HepG2 (cell line): ENCODE results near the gene NFE2L2. TPM values are rescaled to one million over a fixed set of nuclear protein-coding genes. Genes with fewer than 3 reads are reported as not detected.
A peak's percentile ranks its signal among the peaks of the same experiment; 100 is the strongest.

Experiments
- ATAC-seq: fragments of 200-7000 bp; cut with Tn5 transposase; 3 replicates; pipeline ENCODE4 v1.9.1; 2020; ENCODE audit warnings: mild to moderate bottlenecking, moderate library complexity
- BruUV-seq: library from RNA; stranded (reverse); fragments of 400-500 nt; replicated peaks from 2 replicates; lab custom pipeline; 2021; lab: Mats Ljungman, UMichigan
- CTCF ChIA-PET: fragments of 300-600 bp; formaldehyde crosslinking; extraction: SDS; loops from one replicate; lab custom pipeline; 2021; ENCODE audit warnings: low total read pairs, inconsistent platforms, low intra/inter-chr PET ratio; lab: Yijun Ruan, JAX
- POLR2A ChIA-PET: fragments of 350-600 bp; sonication (Branson Sonifier 250); formaldehyde crosslinking; loops from one replicate; lab custom pipeline; 2020; ENCODE audit warnings: antibody characterized with exemption, inconsistent platforms; lab: Yijun Ruan, JAX
- DNase-seq: peaks from one replicate; pipeline ENCODE4 v3.0.0-alpha.2; 2015; ENCODE audit warnings: low spot score
- FAIRE-seq: peaks from 3 replicates; lab custom pipeline; 2011; peaks lifted over from hg19 to GRCh38; lab: Jason Lieb, UNC
- H2AFZ ChIP-seq: one replicate; pipeline ENCODE4 v1.6.1; 2011; ENCODE audit warnings: low read length, inconsistent platforms
- H3K27ac ChIP-seq: fragments of 300-600 bp; 3 replicates; pipeline ENCODE4 v1.8.0; 2011; ENCODE audit warnings: mixed run types, mild to moderate bottlenecking, mixed read lengths, low read length, inconsistent platforms; ENCODE audit not compliant: insufficient read depth; ENCODE audit errors: extremely low read length
- H3K27me3 ChIP-seq, 2 experiments: fragments of 200-600 bp in 1 of 2; 2 replicates in 1 of 2; 3 replicates in 1 of 2; pipeline versions ENCODE4 v1.6.0 to v1.8.0; 2011; ENCODE audit warnings: low read length in 2 of 2, mild to moderate bottlenecking in 2 of 2, moderate library complexity in 2 of 2, inconsistent platforms in 1 of 2; ENCODE audit not compliant: insufficient read depth in 2 of 2, control insufficient read depth in 1 of 2
- H3K36me3 ChIP-seq, 2 experiments: fragments of 200-600 bp in 1 of 2; replicated peaks in 1 of 2; 2 replicates in 1 of 2; 3 replicates in 1 of 2; pipeline versions ENCODE4 v1.5.1 to v1.8.0; 2011; ENCODE audit warnings: low read length in 2 of 2, inconsistent platforms in 1 of 2; ENCODE audit not compliant: insufficient read depth in 2 of 2, control insufficient read depth in 1 of 2
- H3K4me1 ChIP-seq: 2 replicates; pipeline ENCODE4 v1.5.1; 2012; ENCODE audit warnings: low read length, inconsistent platforms; ENCODE audit not compliant: insufficient read depth
- H3K4me2 ChIP-seq: 2 replicates; pipeline ENCODE4 v1.6.0; 2011; ENCODE audit warnings: low read depth, low read length, inconsistent platforms
- H3K4me3 ChIP-seq, 3 experiments: fragments of 200-600 bp in 1 of 3; sonication (generic), shearing (Covaris generic) in 1 of 3; replicated peaks in 1 of 3; 2 replicates each; pipeline ENCODE4 v1.5.1; 2011 to 2016; ENCODE audit warnings: low read length in 3 of 3, inconsistent platforms in 2 of 3, low read depth in 2 of 3, mild to moderate bottlenecking in 2 of 3, control low read depth in 1 of 3, mixed read lengths in 1 of 3; ENCODE audit not compliant: insufficient read depth in 1 of 3
- H3K79me2 ChIP-seq: one replicate; pipeline ENCODE4 v1.6.1; 2011; ENCODE audit warnings: low read length, inconsistent platforms; ENCODE audit not compliant: insufficient read depth
- H3K9ac ChIP-seq: 2 replicates; pipeline ENCODE4 v1.6.0; 2011; ENCODE audit warnings: mild to moderate bottlenecking, low read depth, low read length, inconsistent platforms; ENCODE audit not compliant: insufficient read depth
- H3K9me3 ChIP-seq: 2 replicates; pipeline ENCODE4 v1.5.1; 2012; ENCODE audit warnings: mild to moderate bottlenecking, low read length
- H4K20me1 ChIP-seq: 2 replicates; pipeline ENCODE4 v1.6.0; 2011; ENCODE audit warnings: inconsistent platforms, mild to moderate bottlenecking, low read length, moderate library complexity; ENCODE audit not compliant: insufficient read depth
- ATAD3A ChIP-seq: sonication (generic); formaldehyde crosslinking; IDR thresholded peaks from 2 replicates; pipeline ENCODE4 v1.4.0; 2020; ENCODE audit warnings: missing genetic modification reagents
- ATF7-NPFF ChIP-seq: sonication (generic); formaldehyde crosslinking; IDR thresholded peaks from 2 replicates; pipeline ENCODE4 v1.8.1; 2023; ENCODE audit warnings: mild to moderate bottlenecking, low read depth, missing genetic modification reagents, moderate library complexity
- LCORL ChIP-seq, 2 experiments: fragments of 450-650 bp in 1 of 2; sonication (generic) in 1 of 2; formaldehyde crosslinking in 1 of 2; IDR thresholded peaks; 2 replicates each; pipeline versions ENCODE4 v1.5.0 to v1.6.1; 2017 to 2020; ENCODE audit warnings: antibody characterized with exemption in 1 of 2, missing genetic modification reagents in 1 of 2
- NFKB2 ChIP-seq: sonication (generic); formaldehyde crosslinking; IDR thresholded peaks from 2 replicates; pipeline ENCODE4 v1.4.0; 2020; ENCODE audit warnings: missing genetic modification reagents, borderline replicate concordance
- RFX3 ChIP-seq: IDR thresholded peaks from 2 replicates; pipeline ENCODE4 v1.6.1; 2016; ENCODE audit warnings: missing biosample characterization, missing genetic modification reagents
- TARDBP ChIP-seq: sonication (generic); formaldehyde crosslinking; IDR thresholded peaks from 2 replicates; pipeline ENCODE4 v1.8.0; 2022; ENCODE audit warnings: mild to moderate bottlenecking, missing genetic modification reagents
- ZNF101 ChIP-seq: sonication (generic); formaldehyde crosslinking; IDR thresholded peaks from 2 replicates; pipeline ENCODE4 v1.4.0; 2020; ENCODE audit warnings: mild to moderate bottlenecking, low read depth, missing genetic modification reagents, borderline replicate concordance
- ZNF75D ChIP-seq: sonication (generic); formaldehyde crosslinking; IDR thresholded peaks from 2 replicates; pipeline ENCODE4 v1.8.1; 2023; ENCODE audit warnings: missing genetic modification reagents, mild to moderate bottlenecking, borderline replicate concordance
- ZNF761 ChIP-seq: sonication (generic); formaldehyde crosslinking; conservative IDR thresholded peaks from 2 replicates; pipeline ENCODE4 v1.4.0; 2020; ENCODE audit warnings: mild to moderate bottlenecking, missing genetic modification reagents
- ZNF83 ChIP-seq: sonication (generic); formaldehyde crosslinking; IDR thresholded peaks from 2 replicates; pipeline ENCODE4 v1.4.0; 2020; ENCODE audit warnings: missing genetic modification reagents, mild to moderate bottlenecking, borderline replicate concordance
- WGBS: methylation state at CpG from one replicate; pipeline ENCODE4 v1.1.6; 2017; ENCODE audit warnings: low lambda C conversion rate; 5-methylcytosine and 5-hydroxymethylcytosine counted together
- in situ Hi-C: cut with HindIII; loops from 2 replicates; pipeline ENCODE4 v1.10.0; 2017; ENCODE audit warnings: low pct_unique_long_range_greater_than_20kb; ENCODE audit not compliant: extremely low pct_ligation_motif_present
- intact Hi-C: fragments of 100-400 bp; cut with micrococcal nuclease; formaldehyde crosslinking; loops from one replicate; pipeline ENCODE4 v1.10.0; 2022; ENCODE audit not compliant: unreplicated experiment
- polyA plus RNA-seq, 8 experiments: library from polyadenylated mRNA; depleted of rRNA in 3 of 8; stranded (reverse) in 7 of 8; unstranded in 1 of 8; fragments of >200 nt; fragmentation: Illumina TruSeq in 4 of 8; extraction: Trizol in 4 of 8; gene quantifications; 2 replicates each; pipeline versions ENCODE4 v1.2.1 to v1.2.3, GENCODE V29; 2011 to 2016; ENCODE audit warnings: low read depth in 4 of 8, missing spikeins in 1 of 8, mixed read lengths in 1 of 8; ENCODE audit not compliant: insufficient read depth in 1 of 8
- total RNA-seq, 5 experiments: library from RNA; depleted of rRNA; stranded (reverse); fragments of >200 nt; fragmentation: Illumina TruSeq; extraction: Trizol; gene quantifications; 2 replicates each; pipeline ENCODE4 v1.2.3, GENCODE V29; 2016; ENCODE audit warnings: low read depth in 1 of 5
- TF ChIP-seq, protein P1 (sequence below): sonication (generic); formaldehyde crosslinking; IDR thresholded peaks from 2 replicates; pipeline ENCODE4 v1.4.0; 2020; ENCODE audit warnings: missing genetic modification reagents, borderline replicate concordance
- TF ChIP-seq, protein P2 (sequence below): IDR thresholded peaks from 2 replicates; pipeline ENCODE4 v1.6.1; 2018; ENCODE audit warnings: missing genetic modification reagents
- TF ChIP-seq, protein P3 (sequence below): sonication (generic); formaldehyde crosslinking; IDR thresholded peaks from 2 replicates; pipeline ENCODE4 v1.4.0; 2020; ENCODE audit warnings: missing genetic modification reagents, borderline replicate concordance
- TF ChIP-seq, protein P4 (sequence below): sonication (generic); formaldehyde crosslinking; IDR thresholded peaks from 2 replicates; pipeline ENCODE4 v1.5.0; 2020; ENCODE audit warnings: mild to moderate bottlenecking, low read depth, missing genetic modification reagents, borderline replicate concordance

NFE2L2 gene
- total and polyA plus RNA-seq, 2 of the 13 experiments (the other 11 are each of a cell fraction or from before 2014, with no cell fraction given) = 84.6 to 215 TPM

DNA sequence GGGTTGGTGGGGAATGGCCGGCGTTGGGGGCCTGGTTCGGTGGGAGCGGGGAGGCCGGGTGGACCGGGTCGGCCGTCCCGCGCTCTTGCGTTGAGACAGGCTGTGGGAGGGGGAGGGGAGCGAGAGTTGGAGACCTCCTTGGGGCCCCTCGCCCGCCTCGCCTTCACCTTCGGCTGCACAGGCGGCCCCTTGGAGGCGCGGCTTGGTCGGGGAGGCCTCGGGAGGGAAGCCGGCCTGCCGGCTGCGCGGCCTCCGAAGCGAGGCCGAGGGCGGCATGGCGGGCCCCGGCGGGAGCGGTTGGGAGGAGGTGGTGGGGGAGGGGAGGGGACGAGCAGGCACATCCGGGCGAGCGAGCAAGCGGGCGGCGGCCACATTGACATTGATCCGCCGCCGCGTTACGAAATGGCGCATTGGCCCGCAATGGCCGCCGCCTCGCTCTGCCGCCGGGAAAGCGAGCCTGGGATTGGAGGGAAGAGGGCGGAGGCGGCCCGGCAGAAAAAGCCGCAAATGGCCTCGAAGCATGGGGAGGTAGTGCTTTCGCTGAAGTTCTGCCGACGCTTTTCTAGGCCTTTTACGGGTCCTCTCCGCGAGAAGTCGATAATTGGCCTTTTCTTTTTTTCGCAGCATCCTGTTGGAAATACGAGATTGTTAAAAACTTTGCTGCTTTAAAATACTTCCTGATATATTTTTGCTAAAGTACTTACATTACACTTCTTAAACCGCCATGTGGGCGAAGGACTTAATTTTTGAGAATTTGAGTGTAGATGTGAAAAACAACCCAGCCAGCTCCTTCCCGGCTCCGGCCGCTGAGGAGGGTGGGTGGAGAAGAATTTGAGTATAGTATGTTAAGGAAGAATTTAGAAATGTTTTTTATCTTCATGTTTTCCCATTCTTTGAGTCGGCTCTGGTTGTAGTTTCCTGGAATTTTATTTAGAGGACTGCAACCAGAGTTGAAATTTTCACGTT, 51.4 kb downstream of the NFE2L2 start:
- ATAC-seq (peak; percentile 80), DNase-seq (peak; percentile 84), FAIRE-seq (no peak)
- intact Hi-C loops (loop anchor here (1.0 kb wide), 3 partner anchors 25 to 50 kb away; no protein-coding TSS in a partner anchor), in situ Hi-C loops (loop anchor here (5.0 kb wide), 2 partner anchors 46 to 49 kb away; partner anchors contain the start of gene NFE2L2)
- TSS peak; percentile 53 for BruUV-seq
- peaks cover 75% of the 10 kb centered on the region for H3K79me2 ChIP-seq
- peak overlapping the region; percentile 86 for H3K4me2 ChIP-seq
- peaks cover 48% of the 10 kb centered on the region for H4K20me1 ChIP-seq
- H2AFZ ChIP-seq = no peak overlapping the region
- peaks cover 61% of the 10 kb centered on the region for H3K4me1 ChIP-seq
- ChIA-PET POLR2A (interaction anchor here (0.7 to 1.7 kb wide), 29 partner anchors 9 to 1026 kb away, joined by 3 to 61 read pairs (median 8); partner anchors contain the start of gene NFE2L2), CTCF (no interaction called here)
- WGBS = 1% methylated on average over 35 of the region's 74 CpGs
- H3K27ac ChIP-seq = peak overlapping the region; percentile 99
- H3K9me3 ChIP-seq = no peaks in the 10 kb centered on the region
- no peaks in the 10 kb centered on the region; a peak in 1 of 5 replicates for H3K27me3 ChIP-seq
- peaks cover 12 to 29% of the 10 kb centered on the region in 2 experiments for H3K36me3 ChIP-seq
- H3K9ac ChIP-seq = peak overlapping the region; percentile 99
- peak overlapping the region; percentile 82 to 86 (median 85) for H3K4me3 ChIP-seq
- no peak for TF ChIP-seq ATAD3A (CRISPR knock-in tag)
- peak; percentile 66; the same call in 1 of the 2 replicates for TF ChIP-seq NFKB2
- TF ChIP-seq, protein P1, sequence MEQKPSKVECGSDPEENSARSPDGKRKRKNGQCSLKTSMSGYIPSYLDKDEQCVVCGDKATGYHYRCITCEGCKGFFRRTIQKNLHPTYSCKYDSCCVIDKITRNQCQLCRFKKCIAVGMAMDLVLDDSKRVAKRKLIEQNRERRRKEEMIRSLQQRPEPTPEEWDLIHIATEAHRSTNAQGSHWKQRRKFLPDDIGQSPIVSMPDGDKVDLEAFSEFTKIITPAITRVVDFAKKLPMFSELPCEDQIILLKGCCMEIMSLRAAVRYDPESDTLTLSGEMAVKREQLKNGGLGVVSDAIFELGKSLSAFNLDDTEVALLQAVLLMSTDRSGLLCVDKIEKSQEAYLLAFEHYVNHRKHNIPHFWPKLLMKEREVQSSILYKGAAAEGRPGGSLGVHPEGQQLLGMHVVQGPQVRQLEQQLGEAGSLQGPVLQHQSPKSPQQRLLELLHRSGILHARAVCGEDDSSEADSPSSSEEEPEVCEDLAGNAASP = no peak; the same call in 1 of the 2 replicates
- no peak for TF ChIP-seq ZNF761 (CRISPR knock-in tag)
- TF ChIP-seq RFX3 (CRISPR knock-in tag) = no peak
- peak; percentile 73 for TF ChIP-seq ATF7-NPFF (CRISPR knock-in tag)
- TF ChIP-seq LCORL (IDR thresholded peaks at IDR 0.05) = no peak; the same call in none of the 2 replicates
- no peak; the same call in 1 of the 2 replicates for TF ChIP-seq LCORL (CRISPR knock-in tag; IDR thresholded peaks at IDR 0.05)
- TF ChIP-seq, protein P2, sequence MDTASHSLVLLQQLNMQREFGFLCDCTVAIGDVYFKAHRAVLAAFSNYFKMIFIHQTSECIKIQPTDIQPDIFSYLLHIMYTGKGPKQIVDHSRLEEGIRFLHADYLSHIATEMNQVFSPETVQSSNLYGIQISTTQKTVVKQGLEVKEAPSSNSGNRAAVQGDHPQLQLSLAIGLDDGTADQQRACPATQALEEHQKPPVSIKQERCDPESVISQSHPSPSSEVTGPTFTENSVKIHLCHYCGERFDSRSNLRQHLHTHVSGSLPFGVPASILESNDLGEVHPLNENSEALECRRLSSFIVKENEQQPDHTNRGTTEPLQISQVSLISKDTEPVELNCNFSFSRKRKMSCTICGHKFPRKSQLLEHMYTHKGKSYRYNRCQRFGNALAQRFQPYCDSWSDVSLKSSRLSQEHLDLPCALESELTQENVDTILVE (CRISPR knock-in tag) = peak; percentile 83
- TF ChIP-seq ZNF101 (CRISPR knock-in tag) = no peak
- TF ChIP-seq, protein P3, sequence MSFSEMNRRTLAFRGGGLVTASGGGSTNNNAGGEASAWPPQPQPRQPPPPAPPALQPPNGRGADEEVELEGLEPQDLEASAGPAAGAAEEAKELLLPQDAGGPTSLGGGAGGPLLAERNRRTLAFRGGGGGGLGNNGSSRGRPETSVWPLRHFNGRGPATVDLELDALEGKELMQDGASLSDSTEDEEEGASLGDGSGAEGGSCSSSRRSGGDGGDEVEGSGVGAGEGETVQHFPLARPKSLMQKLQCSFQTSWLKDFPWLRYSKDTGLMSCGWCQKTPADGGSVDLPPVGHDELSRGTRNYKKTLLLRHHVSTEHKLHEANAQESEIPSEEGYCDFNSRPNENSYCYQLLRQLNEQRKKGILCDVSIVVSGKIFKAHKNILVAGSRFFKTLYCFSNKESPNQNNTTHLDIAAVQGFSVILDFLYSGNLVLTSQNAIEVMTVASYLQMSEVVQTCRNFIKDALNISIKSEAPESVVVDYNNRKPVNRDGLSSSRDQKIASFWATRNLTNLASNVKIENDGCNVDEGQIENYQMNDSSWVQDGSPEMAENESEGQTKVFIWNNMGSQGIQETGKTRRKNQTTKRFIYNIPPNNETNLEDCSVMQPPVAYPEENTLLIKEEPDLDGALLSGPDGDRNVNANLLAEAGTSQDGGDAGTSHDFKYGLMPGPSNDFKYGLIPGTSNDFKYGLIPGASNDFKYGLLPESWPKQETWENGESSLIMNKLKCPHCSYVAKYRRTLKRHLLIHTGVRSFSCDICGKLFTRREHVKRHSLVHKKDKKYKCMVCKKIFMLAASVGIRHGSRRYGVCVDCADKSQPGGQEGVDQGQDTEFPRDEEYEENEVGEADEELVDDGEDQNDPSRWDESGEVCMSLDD (CRISPR knock-in tag) = no peak
- no peak; the same call in 1 of the 2 replicates for TF ChIP-seq ZNF83
- TF ChIP-seq TARDBP = peak; percentile 72
- TF ChIP-seq, protein P4, sequence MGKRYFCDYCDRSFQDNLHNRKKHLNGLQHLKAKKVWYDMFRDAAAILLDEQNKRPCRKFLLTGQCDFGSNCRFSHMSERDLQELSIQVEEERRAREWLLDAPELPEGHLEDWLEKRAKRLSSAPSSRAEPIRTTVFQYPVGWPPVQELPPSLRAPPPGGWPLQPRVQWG (CRISPR knock-in tag) = no peak
- peak; percentile 85; the same call in 1 of the 2 replicates for TF ChIP-seq ZNF75D (CRISPR knock-in tag)
